IgD-negative memory B cell (primary cell): ENCODE results near the gene TAF6L. TPM values are rescaled to one million over a fixed set of nuclear protein-coding genes. Genes with fewer than 3 reads are reported as not detected.

Experiments
- polyA plus RNA-seq: library from polyadenylated mRNA; unstranded; fragments of 300-500 nt; fragmentation: Illumina TruSeq; gene quantifications from one replicate; pipeline ENCODE4 v1.2.3, GENCODE V29; 2021

The TAF6L gene
- polyA plus RNA-seq, 1 donor from 2014 or later = 12.2 TPM

Other genes with a start within 250 kb of the TAF6L start
- 107 TPM for gene AHNAK, start 224.6 kb upstream of the TAF6L start, polyA plus RNA-seq
- 1,657 TPM for gene EEF1G, start 197.5 kb upstream of the TAF6L start, polyA plus RNA-seq
- gene TUT1, start 179.9 kb upstream of the TAF6L start, polyA plus RNA-seq = 19.2 TPM
- gene MTA2, start 169.5 kb upstream of the TAF6L start, polyA plus RNA-seq = 32.9 TPM
- gene EML3, start 158.6 kb upstream of the TAF6L start, polyA plus RNA-seq = 13.8 TPM
- gene ROM1, start 158.1 kb upstream of the TAF6L start, polyA plus RNA-seq = 0.19 TPM
- 36.1 TPM for gene B3GAT3, start 149.4 kb upstream of the TAF6L start, polyA plus RNA-seq
- 112 TPM for gene GANAB, start 124.8 kb upstream of the TAF6L start, polyA plus RNA-seq
- gene INTS5, start 118.1 kb upstream of the TAF6L start, polyA plus RNA-seq = 30.9 TPM
- gene C11orf98, start 106.2 kb upstream of the TAF6L start, polyA plus RNA-seq = 96.3 TPM
- gene CSKMT, start 106.1 kb upstream of the TAF6L start, polyA plus RNA-seq = 6.3 TPM
- 13.7 TPM for gene UQCC3, start 99.7 kb upstream of the TAF6L start, polyA plus RNA-seq
- 6.2 TPM for gene LBHD1, start 99.1 kb upstream of the TAF6L start, polyA plus RNA-seq
- gene UBXN1, start 92.3 kb upstream of the TAF6L start, polyA plus RNA-seq = 228 TPM
- gene LRRN4CL, start 81.9 kb upstream of the TAF6L start, polyA plus RNA-seq = not detected
- 48.2 TPM for gene BSCL2, start 64.0 kb upstream of the TAF6L start, polyA plus RNA-seq
- 13.3 TPM for gene GNG3, start 63.7 kb upstream of the TAF6L start, polyA plus RNA-seq
- 2.8 TPM for gene HNRNPUL2, start 43.9 kb upstream of the TAF6L start, polyA plus RNA-seq
- gene TTC9C, start 42.9 kb upstream of the TAF6L start, polyA plus RNA-seq = 35.0 TPM
- gene ZBTB3, start 17.2 kb upstream of the TAF6L start, polyA plus RNA-seq = 5.0 TPM
- 202 TPM for gene POLR2G, start 9.8 kb upstream of the TAF6L start, polyA plus RNA-seq
- gene TMEM179B, start 16.0 kb downstream of the TAF6L start, polyA plus RNA-seq = 101 TPM
- 39.1 TPM for gene TMEM223, start 20.6 kb downstream of the TAF6L start, polyA plus RNA-seq
- 67.6 TPM for gene NXF1, start 34.0 kb downstream of the TAF6L start, polyA plus RNA-seq
- gene STX5, start 60.7 kb downstream of the TAF6L start, polyA plus RNA-seq = 39.8 TPM
- gene TEX54, start 61.4 kb downstream of the TAF6L start, polyA plus RNA-seq = not detected
- gene WDR74, start 68.2 kb downstream of the TAF6L start, polyA plus RNA-seq = 57.5 TPM
- 111 TPM for gene SLC3A2, start 109.5 kb downstream of the TAF6L start, polyA plus RNA-seq
- gene CHRM1, start 150.0 kb downstream of the TAF6L start, polyA plus RNA-seq = not detected
- not detected for gene SLC22A6, start 213.6 kb downstream of the TAF6L start, polyA plus RNA-seq
- not detected for gene SLC22A8, start 244.4 kb downstream of the TAF6L start, polyA plus RNA-seq